Thoracic aorta (tissue), 2 donors: ENCODE results near the gene HFE. TPM values are rescaled to one million over a fixed set of nuclear protein-coding genes. Genes with fewer than 3 reads are reported as not detected.
A peak's percentile ranks its signal among the peaks of the same experiment; 100 is the strongest.

ENCODE experiments used
- ATAC-seq: fragments of 150-250 bp; one replicate; pipeline ENCODE4 v1.8.0; 2017; ENCODE audit warnings: low read depth; ENCODE audit not compliant: insufficient number of reproducible peaks, low FRiP score
- DNase-seq: peaks from one replicate; pipeline ENCODE4 v3.0.0-alpha.2; 2020; ENCODE audit warnings: low spot score
- H3K27ac ChIP-seq, 2 donors: fragments of 200-600 bp; sonication (generic); 1 replicate in 1 of 2; 2 replicates in 1 of 2; pipeline ENCODE4 v1.5.1; 2016; ENCODE audit warnings: mild to moderate bottlenecking in 2 of 2, moderate library complexity in 2 of 2
- H3K27me3 ChIP-seq: fragments of 200-600 bp; sonication (generic); replicated peaks from 2 replicates; pipeline ENCODE4 v1.6.0; 2016; ENCODE audit warnings: mild to moderate bottlenecking; ENCODE audit not compliant: insufficient read depth
- H3K36me3 ChIP-seq: fragments of 200-600 bp; sonication (generic); one replicate; pipeline ENCODE4 v1.5.1; 2016
- H3K4me1 ChIP-seq, 2 donors: fragments of 200-600 bp; sonication (generic); 1 replicate in 1 of 2; 2 replicates in 1 of 2; pipeline versions ENCODE4 v1.5.1 to v1.6.0; 2016; ENCODE audit warnings: low read depth in 2 of 2, mild to moderate bottlenecking in 1 of 2; ENCODE audit not compliant: control insufficient read depth in 1 of 2
- H3K4me3 ChIP-seq: fragments of 200-600 bp; sonication (generic); 2 replicates; pipeline ENCODE4 v1.5.1; 2016; ENCODE audit warnings: mild to moderate bottlenecking
- H3K9me3 ChIP-seq: fragments of 200-600 bp; sonication (generic); 2 replicates; pipeline ENCODE4 v1.5.1; 2016
- CTCF ChIP-seq: fragments of 200-600 bp; sonication (generic); IDR thresholded peaks from one replicate; pipeline ENCODE4 v1.5.1; 2019; ENCODE audit warnings: antibody characterized with exemption
- total RNA-seq, 2 donors: library from RNA; depleted of rRNA; stranded (reverse); fragments of >200 nt; gene quantifications; one replicate each; pipeline versions ENCODE4 v1.1.0 to v1.2.3, GENCODE V29; 2016

Gene HFE
- total RNA-seq, 2 donors from 2014 or later, result 8.7 to 10.1 TPM

DNA sequence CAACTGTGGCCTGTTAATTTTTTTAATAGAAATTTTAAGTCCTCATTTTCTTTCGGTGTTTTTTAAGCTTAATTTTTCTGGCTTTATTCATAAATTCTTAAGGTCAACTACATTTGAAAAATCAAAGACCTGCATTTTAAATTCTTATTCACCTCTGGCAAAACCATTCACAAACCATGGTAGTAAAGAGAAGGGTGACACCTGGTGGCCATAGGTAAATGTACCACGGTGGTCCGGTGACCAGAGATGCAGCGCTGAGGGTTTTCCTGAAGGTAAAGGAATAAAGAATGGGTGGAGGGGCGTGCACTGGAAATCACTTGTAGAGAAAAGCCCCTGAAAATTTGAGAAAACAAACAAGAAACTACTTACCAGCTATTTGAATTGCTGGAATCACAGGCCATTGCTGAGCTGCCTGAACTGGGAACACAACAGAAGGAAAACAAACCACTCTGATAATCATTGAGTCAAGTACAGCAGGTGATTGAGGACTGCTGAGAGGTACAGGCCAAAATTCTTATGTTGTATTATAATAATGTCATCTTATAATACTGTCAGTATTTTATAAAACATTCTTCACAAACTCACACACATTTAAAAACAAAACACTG is 10.1 kb downstream of the HFE start:
- H3K27me3 ChIP-seq, result no peaks in the 10 kb centered on the region
- peak; percentile 79 for TF ChIP-seq CTCF
- ATAC-seq, result peak; percentile 65
- no peaks in the 10 kb centered on the region for H3K4me1 ChIP-seq
- peaks cover 3% of the 10 kb centered on the region for H3K36me3 ChIP-seq
- no peaks in the 10 kb centered on the region for H3K9me3 ChIP-seq
- DNase-seq, result peak; percentile 20
- no peak overlapping the region for H3K4me3 ChIP-seq
- no peak overlapping the region for H3K27ac ChIP-seq

DNA sequence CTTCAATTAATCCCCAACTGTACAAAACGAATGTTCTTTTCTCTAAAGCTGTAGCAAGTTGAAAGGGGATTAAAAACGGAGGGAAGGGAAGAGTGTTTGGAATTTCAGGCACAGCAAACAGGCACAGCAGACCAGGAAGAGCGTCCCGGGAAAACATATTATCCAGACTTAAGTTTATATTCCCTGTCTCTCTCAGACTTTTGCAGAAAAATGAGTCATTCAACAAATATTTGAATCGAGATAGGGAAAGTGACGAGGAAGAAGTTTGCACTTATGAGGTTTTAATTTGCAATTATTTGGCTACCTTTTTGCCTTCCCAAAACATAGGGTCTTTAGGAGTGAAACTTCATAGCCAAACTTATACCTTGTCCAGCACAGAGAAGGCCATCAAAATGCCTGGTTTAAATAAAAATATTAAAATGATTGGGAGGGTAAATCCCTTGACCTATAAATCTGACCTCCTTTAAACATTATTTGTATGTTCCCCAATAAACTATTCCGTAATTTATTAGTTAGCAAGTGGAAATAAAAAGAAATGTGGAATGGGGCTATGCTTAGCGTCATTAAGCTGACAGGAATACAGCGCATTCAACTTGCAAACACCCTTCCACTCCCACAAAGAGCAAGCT is 16.0 kb downstream of the HFE start:
- TF ChIP-seq CTCF, result no peak
- H3K27ac ChIP-seq, result peak overlapping the region; percentile 90 to 92
- H3K36me3 ChIP-seq, result no peaks in the 10 kb centered on the region
- H3K9me3 ChIP-seq, result no peaks in the 10 kb centered on the region
- no peaks in the 10 kb centered on the region for H3K27me3 ChIP-seq
- ATAC-seq (no peak), DNase-seq (no peak)
- peak overlapping the region; percentile 82 for H3K4me3 ChIP-seq
- peaks cover 0 to 8% of the 10 kb centered on the region in 2 donors for H3K4me1 ChIP-seq

- ATAC-seq (peak; percentile 96), DNase-seq (peak; percentile 47)
- TF ChIP-seq CTCF, result peak; percentile 53
- Histone ChIP-seq H3K27ac (peak overlapping the region; percentile 90 to 92), H3K4me3 (peak overlapping the region; percentile 82), H3K9me3 (no peaks in the 10 kb centered on the region), H3K27me3 (no peaks in the 10 kb centered on the region), H3K36me3 (no peaks in the 10 kb centered on the region), H3K4me1 (peaks cover 0 to 8% of the 10 kb centered on the region in 2 donors)
These were observed 16.7 kb downstream of the HFE start for GRCh38 chr6:26103770-26104456.

DNA sequence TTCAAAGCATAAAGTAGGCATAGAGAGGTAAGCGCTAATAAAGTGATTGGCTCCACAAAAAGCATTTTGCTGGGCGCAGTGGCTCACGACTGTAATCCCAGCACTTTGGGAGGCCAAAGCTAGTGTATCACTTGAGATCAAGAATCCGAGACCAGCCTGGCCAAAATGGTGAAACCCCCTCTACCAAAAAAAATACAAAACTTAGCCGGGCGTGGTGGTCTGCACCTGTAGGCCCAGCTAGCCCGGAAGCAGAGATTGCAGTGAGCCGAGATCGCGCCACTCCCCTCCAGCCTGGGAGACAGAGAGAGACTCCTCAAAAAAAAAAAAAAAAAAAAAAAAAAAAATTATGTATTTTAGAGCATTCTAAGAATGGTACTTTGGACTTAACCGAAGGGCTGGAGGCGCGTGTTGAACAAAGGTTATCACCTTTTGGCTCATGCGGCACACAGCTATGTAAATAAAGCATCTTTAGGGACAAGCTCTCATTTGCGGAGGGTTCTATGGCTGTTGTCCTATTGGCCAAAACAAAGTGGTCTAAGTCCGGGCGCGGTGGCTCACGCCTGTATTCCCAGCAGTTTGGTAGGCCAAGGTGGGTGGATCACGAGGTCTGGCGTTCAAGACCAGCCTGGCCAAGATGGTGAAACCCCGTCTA is 17.4 kb downstream of the HFE start:
- no peak for TF ChIP-seq CTCF
- Histone ChIP-seq H3K27ac (peak overlapping the region; percentile 90 to 92), H3K4me3 (peak overlapping the region; percentile 82), H3K9me3 (no peaks in the 10 kb centered on the region), H3K36me3 (no peaks in the 10 kb centered on the region), H3K4me1 (peaks cover 0 to 8% of the 10 kb centered on the region in 2 donors), H3K27me3 (no peaks in the 10 kb centered on the region)
- DNase-seq (no peak), ATAC-seq (no peak)

GRCh38 chr6:26105109-26105730 is 18.0 kb downstream of the HFE start:
- no peaks in the 10 kb centered on the region for H3K27me3 ChIP-seq
- H3K4me1 ChIP-seq, result peaks cover 0 to 8% of the 10 kb centered on the region in 2 donors
- no peak overlapping the region for H3K27ac ChIP-seq
- no peaks in the 10 kb centered on the region for H3K9me3 ChIP-seq
- H3K4me3 ChIP-seq, result no peak overlapping the region
- DNase-seq (no peak), ATAC-seq (no peak)
- H3K36me3 ChIP-seq, result no peaks in the 10 kb centered on the region
- no peak for TF ChIP-seq CTCF
